ENCODE data around the gene RAB3A. TPM values are rescaled to one million over a fixed set of nuclear protein-coding genes. Genes with fewer than 3 reads are reported as not detected.

The RAB3A gene
- total and polyA plus RNA-seq, 2 donors from 2014 or later: 5.2 to 10.5 TPM

GRCh38 chr19:18239303-18239702, 35.5 kb upstream of the RAB3A start:
- no peaks in the 10 kb centered on the region for H3K4me1 ChIP-seq (ENCODE audit: control insufficient read depth in 2 of 3, insufficient read depth in 2 of 3, low read depth in 1 of 3, low read length in 3 of 3)
- no peak for DNase-seq
- H3K36me3 ChIP-seq (ENCODE audit: control insufficient read depth in 2 of 3, insufficient read depth in 3 of 3, low read length in 3 of 3): no peaks in the 10 kb centered on the region
- H3K9ac ChIP-seq (ENCODE audit: low read length in 3 of 3): no peak overlapping the region
- FAIRE-seq: no peak
- no peak overlapping the region for H3K4me3 ChIP-seq (ENCODE audit: low read length in 3 of 3)
- H3K27ac ChIP-seq (ENCODE audit: low read depth in 2 of 2, low read length in 2 of 2): no peak overlapping the region
- no peaks in the 10 kb centered on the region for H3K27me3 ChIP-seq (ENCODE audit: control insufficient read depth, insufficient read depth, low read length)
- intact Hi-C loops (cut with DNase I): no loop called here
- H3K9me3 ChIP-seq (ENCODE audit: control insufficient read depth in 2 of 3, insufficient read depth in 1 of 3, low read length in 3 of 3): no peaks in the 10 kb centered on the region
- no peak for TF ChIP-seq CTCF (IDR thresholded peaks at IDR 0.05; ENCODE audit: borderline replicate concordance, extremely low read depth, insufficient read depth)

- intact Hi-C loops (cut with DNase I): no loop called here
- Histone ChIP-seq H3K27ac (ENCODE audit: low read depth in 2 of 2, low read length in 2 of 2) (no peak overlapping the region), H3K9ac (ENCODE audit: low read length in 3 of 3) (no peak overlapping the region), H3K27me3 (ENCODE audit: control insufficient read depth, insufficient read depth, low read length) (no peaks in the 10 kb centered on the region), H3K4me1 (ENCODE audit: control insufficient read depth in 2 of 3, insufficient read depth in 2 of 3, low read depth in 1 of 3, low read length in 3 of 3) (no peaks in the 10 kb centered on the region), H3K36me3 (ENCODE audit: control insufficient read depth in 2 of 3, insufficient read depth in 3 of 3, low read length in 3 of 3) (no peaks in the 10 kb centered on the region), H3K9me3 (ENCODE audit: control insufficient read depth in 2 of 3, insufficient read depth in 1 of 3, low read length in 3 of 3) (peaks cover 0 to 3% (median 0%) of the 10 kb centered on the region in 3 donors), H3K4me3 (ENCODE audit: low read length in 3 of 3) (no peak overlapping the region)
- DNase-seq (no peak), FAIRE-seq (no peak)
- no peak for TF ChIP-seq CTCF (IDR thresholded peaks at IDR 0.05; ENCODE audit: borderline replicate concordance, extremely low read depth, insufficient read depth)
Measured at GRCh38 chr19:18234194-18234593, 30.4 kb upstream of the RAB3A start.

GRCh38 chr19:18233224-18233825, 29.5 kb upstream of the RAB3A start:
- H3K4me1 ChIP-seq (ENCODE audit: control insufficient read depth in 2 of 3, insufficient read depth in 2 of 3, low read depth in 1 of 3, low read length in 3 of 3): no peaks in the 10 kb centered on the region
- H3K9me3 ChIP-seq (ENCODE audit: control insufficient read depth in 2 of 3, insufficient read depth in 1 of 3, low read length in 3 of 3): peaks cover 0 to 3% (median 0%) of the 10 kb centered on the region in 3 donors
- no peaks in the 10 kb centered on the region for H3K27me3 ChIP-seq (ENCODE audit: control insufficient read depth, insufficient read depth, low read length)
- H3K4me3 ChIP-seq (ENCODE audit: low read length in 3 of 3): no peak overlapping the region
- DNase-seq (peak in 3 of 5 donors; percentile 86 to 89 (median 86)), FAIRE-seq (no peak)
- H3K36me3 ChIP-seq (ENCODE audit: control insufficient read depth in 2 of 3, insufficient read depth in 3 of 3, low read length in 3 of 3): no peaks in the 10 kb centered on the region
- intact Hi-C loops (cut with DNase I): no loop called here
- no peak for TF ChIP-seq CTCF (IDR thresholded peaks at IDR 0.05; ENCODE audit: borderline replicate concordance, extremely low read depth, insufficient read depth)
- H3K9ac ChIP-seq (ENCODE audit: low read length in 3 of 3): no peak overlapping the region
- H3K27ac ChIP-seq (ENCODE audit: low read depth in 2 of 2, low read length in 2 of 2): no peak overlapping the region
